ENCODE results near the gene GALNT10.

GALNT10 gene

DNA sequence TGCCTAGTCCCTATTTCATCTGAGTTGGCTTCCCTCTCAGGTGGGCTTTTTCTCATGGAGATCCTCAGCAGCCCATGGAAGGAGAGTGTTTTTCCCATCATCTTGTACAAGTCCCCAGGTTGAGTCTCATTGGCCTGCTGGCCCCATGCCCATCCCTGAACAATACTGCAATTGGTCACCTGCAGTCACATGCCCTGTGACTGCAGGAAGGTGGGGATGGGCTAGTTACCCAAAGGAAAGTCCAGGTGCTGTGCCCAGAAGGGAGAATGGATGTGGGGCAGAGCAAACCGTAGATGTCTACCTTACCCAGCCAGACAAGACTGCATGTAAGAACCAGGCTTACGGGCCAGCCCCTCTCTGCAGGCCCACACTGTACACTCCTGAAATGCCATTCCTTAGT is 201.3 kb downstream of the GALNT10 start:
- Histone ChIP-seq H3F3A (ENCODE audit: control insufficient read depth, insufficient read depth) (no peaks in the 10 kb centered on the region), H3K27me3 (ENCODE audit: control insufficient read depth, low read length) (no peaks in the 10 kb centered on the region), H3K9me2 (replicated peaks; ENCODE audit: control insufficient read depth, low read length) (no peaks in the 10 kb centered on the region), H3K36me3 (ENCODE audit: control insufficient read depth, low read length) (no peaks in the 10 kb centered on the region), H3K79me2 (ENCODE audit: control insufficient read depth, low read length) (no peaks in the 10 kb centered on the region), H4K20me1 (ENCODE audit: control insufficient read depth, insufficient read depth, low read depth, low read length) (no peaks in the 10 kb centered on the region), H3K4me1 (ENCODE audit: control insufficient read depth, low read length) (no peaks in the 10 kb centered on the region), H3K4me2 (ENCODE audit: low read length) (no peak overlapping the region), H3K4me3 (ENCODE audit: low read length) (no peak overlapping the region), H3K27ac (ENCODE audit: low read depth, low read length) (no peak overlapping the region), H3K9me3 (ENCODE audit: control insufficient read depth, insufficient read depth, low read length) (no peaks in the 10 kb centered on the region)
- TF ChIP-seq, protein P1, sequence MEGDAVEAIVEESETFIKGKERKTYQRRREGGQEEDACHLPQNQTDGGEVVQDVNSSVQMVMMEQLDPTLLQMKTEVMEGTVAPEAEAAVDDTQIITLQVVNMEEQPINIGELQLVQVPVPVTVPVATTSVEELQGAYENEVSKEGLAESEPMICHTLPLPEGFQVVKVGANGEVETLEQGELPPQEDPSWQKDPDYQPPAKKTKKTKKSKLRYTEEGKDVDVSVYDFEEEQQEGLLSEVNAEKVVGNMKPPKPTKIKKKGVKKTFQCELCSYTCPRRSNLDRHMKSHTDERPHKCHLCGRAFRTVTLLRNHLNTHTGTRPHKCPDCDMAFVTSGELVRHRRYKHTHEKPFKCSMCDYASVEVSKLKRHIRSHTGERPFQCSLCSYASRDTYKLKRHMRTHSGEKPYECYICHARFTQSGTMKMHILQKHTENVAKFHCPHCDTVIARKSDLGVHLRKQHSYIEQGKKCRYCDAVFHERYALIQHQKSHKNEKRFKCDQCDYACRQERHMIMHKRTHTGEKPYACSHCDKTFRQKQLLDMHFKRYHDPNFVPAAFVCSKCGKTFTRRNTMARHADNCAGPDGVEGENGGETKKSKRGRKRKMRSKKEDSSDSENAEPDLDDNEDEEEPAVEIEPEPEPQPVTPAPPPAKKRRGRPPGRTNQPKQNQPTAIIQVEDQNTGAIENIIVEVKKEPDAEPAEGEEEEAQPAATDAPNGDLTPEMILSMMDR (IDR thresholded peaks at IDR 0.05; ENCODE audit: low read depth, low read length, poor library complexity, severe bottlenecking) = no peak
- no peak for TF ChIP-seq EZH2phosphoT487 (IDR thresholded peaks at IDR 0.05; ENCODE audit: borderline replicate concordance, low read length)

DNA sequence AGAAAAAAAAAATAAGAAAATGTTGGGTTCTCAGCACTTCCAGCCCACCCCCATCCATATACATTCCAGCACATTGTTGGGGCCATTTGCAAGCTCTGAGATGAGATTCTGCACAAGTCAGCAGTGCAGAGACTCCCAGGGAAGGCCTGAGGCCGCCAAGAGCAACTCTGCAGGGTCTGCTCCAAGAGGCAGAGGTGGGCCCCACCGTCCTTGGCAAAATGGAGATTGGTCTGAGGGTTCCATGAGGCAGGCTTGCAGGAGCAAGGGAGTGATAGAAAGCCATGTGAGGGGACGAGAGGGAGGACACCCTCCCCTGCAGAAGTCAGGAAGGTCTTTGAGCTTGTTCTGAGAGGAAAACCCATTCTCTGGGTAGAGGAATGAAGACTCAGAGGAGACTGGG is 203.3 kb downstream of the GALNT10 start:
- Histone ChIP-seq H3K9me3 (ENCODE audit: control insufficient read depth, insufficient read depth, low read length) (no peaks in the 10 kb centered on the region), H3K36me3 (ENCODE audit: control insufficient read depth, low read length) (no peaks in the 10 kb centered on the region), H3K4me2 (ENCODE audit: low read length) (no peak overlapping the region), H3K9me2 (replicated peaks; ENCODE audit: control insufficient read depth, low read length) (no peaks in the 10 kb centered on the region), H3K27ac (ENCODE audit: low read depth, low read length) (no peak overlapping the region), H4K20me1 (ENCODE audit: control insufficient read depth, insufficient read depth, low read depth, low read length) (no peaks in the 10 kb centered on the region), H3K27me3 (ENCODE audit: control insufficient read depth, low read length) (no peaks in the 10 kb centered on the region), H3K4me3 (ENCODE audit: low read length) (no peak overlapping the region), H3K4me1 (ENCODE audit: control insufficient read depth, low read length) (no peaks in the 10 kb centered on the region), H3K79me2 (ENCODE audit: control insufficient read depth, low read length) (no peaks in the 10 kb centered on the region), H3F3A (ENCODE audit: control insufficient read depth, insufficient read depth) (no peaks in the 10 kb centered on the region)
- TF ChIP-seq, protein P1 (IDR thresholded peaks at IDR 0.05; ENCODE audit: low read depth, low read length, poor library complexity, severe bottlenecking) = no peak
- no peak for TF ChIP-seq EZH2phosphoT487 (IDR thresholded peaks at IDR 0.05; ENCODE audit: borderline replicate concordance, low read length)

DNA sequence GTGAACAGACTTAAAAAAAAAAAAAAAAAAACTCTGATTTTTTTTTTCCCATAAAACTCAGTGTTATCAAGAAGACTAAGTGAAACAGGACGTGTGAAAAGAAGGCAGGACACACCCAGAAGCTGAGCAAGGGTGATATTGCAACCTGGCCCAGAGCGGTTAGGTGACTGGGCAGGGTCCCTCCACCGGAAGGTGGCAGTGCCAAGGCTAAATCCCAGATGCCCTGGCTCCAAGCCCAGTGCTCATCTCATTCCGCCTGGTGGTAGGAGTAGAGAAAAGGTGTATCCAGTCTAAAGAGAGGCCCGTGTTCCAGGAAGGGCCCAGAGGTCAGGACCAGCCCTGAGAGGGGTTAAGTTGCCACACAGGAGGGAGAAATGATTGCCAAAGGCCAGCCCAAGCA is 203.8 kb downstream of the GALNT10 start:
- no peaks in the 10 kb centered on the region for H3K27me3 ChIP-seq (ENCODE audit: control insufficient read depth, low read length)
- no peaks in the 10 kb centered on the region for H3K9me2 ChIP-seq (replicated peaks; ENCODE audit: control insufficient read depth, low read length)
- no peaks in the 10 kb centered on the region for H3F3A ChIP-seq (ENCODE audit: control insufficient read depth, insufficient read depth)
- H3K4me1 ChIP-seq (ENCODE audit: control insufficient read depth, low read length) = no peaks in the 10 kb centered on the region
- H3K27ac ChIP-seq (ENCODE audit: low read depth, low read length) = no peak overlapping the region
- H3K4me2 ChIP-seq (ENCODE audit: low read length) = no peak overlapping the region
- TF ChIP-seq, protein P1 (IDR thresholded peaks at IDR 0.05; ENCODE audit: low read depth, low read length, poor library complexity, severe bottlenecking) = no peak
- TF ChIP-seq EZH2phosphoT487 (IDR thresholded peaks at IDR 0.05; ENCODE audit: borderline replicate concordance, low read length) = no peak
- H3K9me3 ChIP-seq (ENCODE audit: control insufficient read depth, insufficient read depth, low read length) = no peaks in the 10 kb centered on the region
- no peak overlapping the region for H3K4me3 ChIP-seq (ENCODE audit: low read length)
- H4K20me1 ChIP-seq (ENCODE audit: control insufficient read depth, insufficient read depth, low read depth, low read length) = no peaks in the 10 kb centered on the region
- H3K36me3 ChIP-seq (ENCODE audit: control insufficient read depth, low read length) = no peaks in the 10 kb centered on the region
- no peaks in the 10 kb centered on the region for H3K79me2 ChIP-seq (ENCODE audit: control insufficient read depth, low read length)
